Central memory CD4-positive, alpha-beta T cell (primary cell): ENCODE measurements around the gene NYNRIN.

ENCODE experiments used
- DNase-seq: peaks from one replicate; pipeline ENCODE4 v3.0.0; 2022

The NYNRIN gene

GRCh38 chr14:24392325-24393091 is 6.3 kb upstream of the NYNRIN start:
- DNase-seq: no peak

GRCh38 chr14:24394275-24394674 is 4.5 kb upstream of the NYNRIN start:
- no peak for DNase-seq

- no peak for DNase-seq
Observed at GRCh38 chr14:24395609-24396582, 2.9 kb upstream of the NYNRIN start.

GRCh38 chr14:24397639-24398292 is 1.0 kb upstream of the NYNRIN start:
- DNase-seq: no peak

- DNase-seq: no peak
Observed at GRCh38 chr14:24398293-24398652, 530 bp upstream of the NYNRIN start.

- no peak for DNase-seq
Observed at GRCh38 chr14:24399447-24399822, 632 bp downstream of the NYNRIN start.

- no peak for DNase-seq
Observed at GRCh38 chr14:24399999-24400718, 1.4 kb downstream of the NYNRIN start.

- no peak for DNase-seq
Observed at GRCh38 chr14:24401810-24402702, 3.3 kb downstream of the NYNRIN start.

GRCh38 chr14:24403294-24403998 is 4.6 kb downstream of the NYNRIN start:
- DNase-seq: no peak

- no peak for DNase-seq
Observed at GRCh38 chr14:24404814-24405213, 6.0 kb downstream of the NYNRIN start.

GRCh38 chr14:24406416-24406815 is 7.6 kb downstream of the NYNRIN start:
- DNase-seq: no peak

- no peak for DNase-seq
Observed at GRCh38 chr14:24407608-24408325, 9.0 kb downstream of the NYNRIN start.

- DNase-seq: no peak
Observed at GRCh38 chr14:24408764-24409163, 10.0 kb downstream of the NYNRIN start.

GRCh38 chr14:24409192-24409591 is 10.4 kb downstream of the NYNRIN start:
- DNase-seq: no peak

GRCh38 chr14:24409956-24410355 is 11.2 kb downstream of the NYNRIN start:
- no peak for DNase-seq

- peak; percentile 13 for DNase-seq
Observed at GRCh38 chr14:24411443-24412389, 12.9 kb downstream of the NYNRIN start.

- no peak for DNase-seq
Observed at GRCh38 chr14:24414077-24414476, 15.3 kb downstream of the NYNRIN start.

GRCh38 chr14:24414732-24415420 is 16.1 kb downstream of the NYNRIN start:
- no peak for DNase-seq
